Stimulated activated CD4-positive, alpha-beta T cell treated with anti-CD3 and anti-CD28 coated beads, Interleukin-15, amount 100 ng/mL, for 48 hours (primary cell): ENCODE measurements around the gene C4orf50.

Experiments
- DNase-seq, 2 donors: peaks; one replicate each; pipeline ENCODE4 v3.0.0-alpha.2; 2020; ENCODE audit warnings: low read depth in 2 of 2

The C4orf50 gene

DNA sequence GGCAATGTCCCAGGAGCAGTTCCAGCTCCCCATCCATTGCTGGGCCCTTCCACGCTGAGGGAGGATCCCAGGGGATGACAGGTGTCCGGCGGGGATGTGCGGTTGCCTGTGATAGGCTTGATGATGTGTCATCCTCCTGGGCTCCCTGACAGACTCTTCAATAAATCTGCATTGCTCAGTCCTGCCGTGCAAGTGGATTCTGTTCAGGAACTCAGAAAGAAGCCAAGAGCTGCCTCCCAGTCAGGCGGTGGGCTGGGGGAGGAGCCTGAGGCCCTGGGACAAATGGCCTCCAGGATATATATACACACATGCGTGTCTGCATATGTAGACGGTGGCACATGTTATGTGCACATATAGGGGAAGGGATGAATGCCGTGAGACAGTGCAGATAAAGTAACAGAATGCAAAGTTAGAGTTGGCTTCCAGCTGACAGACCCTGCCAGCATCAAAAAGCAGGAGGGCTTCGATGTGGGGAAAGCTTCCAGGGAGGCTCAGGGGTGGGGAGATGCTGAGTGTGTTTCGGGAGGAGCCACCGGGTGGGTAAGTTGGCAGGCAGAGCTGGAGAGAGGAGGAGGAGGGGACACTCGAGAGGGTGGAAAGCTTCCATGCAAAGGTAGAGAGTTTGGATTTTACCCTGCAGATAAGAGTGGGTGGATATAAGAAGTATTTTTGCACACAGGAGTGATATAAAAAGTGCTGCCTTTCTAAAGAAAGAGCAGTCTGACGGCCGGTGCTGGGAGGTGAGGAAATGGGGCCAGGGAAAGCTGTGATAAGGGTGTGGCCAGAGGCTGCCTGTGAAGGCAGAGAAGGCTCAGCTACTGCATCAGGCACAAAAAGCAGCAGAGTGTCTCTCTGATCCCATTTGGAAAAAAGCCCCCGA is 96.9 kb downstream of the C4orf50 start:
- no peak for DNase-seq

DNA sequence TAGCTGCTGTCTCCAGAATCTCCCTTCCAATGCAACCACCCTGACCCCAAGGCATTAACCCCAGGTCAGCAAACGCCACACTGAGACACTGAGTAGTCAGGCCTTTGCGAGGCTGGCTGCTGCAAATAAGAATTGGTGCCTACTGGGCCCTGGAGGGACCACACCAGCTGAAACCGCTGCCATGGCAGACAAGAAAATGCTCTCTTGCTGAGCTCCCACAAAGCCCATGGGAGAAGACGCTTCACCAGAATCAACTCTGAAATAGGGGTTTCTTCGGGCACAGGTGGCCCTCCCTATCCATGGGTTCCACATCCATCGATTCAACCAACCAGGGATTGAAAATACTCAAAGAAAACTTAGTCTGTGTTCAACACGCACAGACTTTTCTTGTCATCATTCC is 98.7 kb downstream of the C4orf50 start:
- DNase-seq = no peak

DNA sequence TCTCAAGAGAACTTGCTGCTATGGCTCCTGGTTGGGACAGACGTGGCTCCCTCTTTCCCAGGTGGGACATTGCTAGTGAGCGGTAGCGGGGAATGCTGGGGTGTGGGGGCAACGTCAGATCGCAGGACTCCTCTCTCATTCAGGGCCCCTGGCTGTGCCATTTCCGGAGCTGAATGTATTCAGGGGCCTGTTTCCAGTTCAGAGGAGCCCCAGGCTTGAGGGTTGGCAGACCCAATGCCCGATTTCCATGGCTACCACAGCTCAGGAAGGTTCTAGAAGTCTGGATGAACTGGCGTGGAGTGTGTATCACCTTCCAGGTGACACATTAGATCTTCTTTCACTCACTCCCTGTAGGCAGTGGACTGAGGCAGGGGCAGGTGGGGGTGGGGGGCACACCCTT is 99.2 kb downstream of the C4orf50 start:
- DNase-seq = no peak

- no peak for DNase-seq
Observed at GRCh38 chr4:5918331-5918985, 99.8 kb downstream of the C4orf50 start.

GRCh38 chr4:5917672-5918071 is 100.6 kb downstream of the C4orf50 start:
- no peak for DNase-seq

GRCh38 chr4:5916229-5916628 is 102.0 kb downstream of the C4orf50 start:
- DNase-seq = no peak

DNA sequence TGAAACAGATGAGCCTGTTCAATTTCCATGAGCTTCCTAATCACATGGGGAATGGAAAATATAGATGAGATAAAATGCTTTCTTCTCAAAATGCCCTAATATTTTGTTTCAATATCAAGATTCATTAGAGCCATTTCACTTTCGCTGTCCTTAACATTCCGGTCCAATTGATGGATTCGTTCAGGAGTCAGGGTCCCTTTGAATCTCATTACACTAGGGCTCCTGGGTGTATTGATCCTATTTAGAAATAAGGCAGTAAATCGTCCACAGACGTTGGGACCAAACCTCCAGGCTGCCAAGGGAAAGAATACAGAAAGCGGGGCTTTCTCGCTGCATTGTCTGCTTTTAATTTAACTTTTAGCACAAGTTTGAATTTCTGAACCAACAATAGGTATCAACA is 104.8 kb downstream of the C4orf50 start:
- no peak for DNase-seq

- DNase-seq = no peak
Observed at GRCh38 chr4:5912614-5913019, 105.6 kb downstream of the C4orf50 start.

GRCh38 chr4:5908876-5909427 is 109.3 kb downstream of the C4orf50 start:
- DNase-seq = no peak

DNA sequence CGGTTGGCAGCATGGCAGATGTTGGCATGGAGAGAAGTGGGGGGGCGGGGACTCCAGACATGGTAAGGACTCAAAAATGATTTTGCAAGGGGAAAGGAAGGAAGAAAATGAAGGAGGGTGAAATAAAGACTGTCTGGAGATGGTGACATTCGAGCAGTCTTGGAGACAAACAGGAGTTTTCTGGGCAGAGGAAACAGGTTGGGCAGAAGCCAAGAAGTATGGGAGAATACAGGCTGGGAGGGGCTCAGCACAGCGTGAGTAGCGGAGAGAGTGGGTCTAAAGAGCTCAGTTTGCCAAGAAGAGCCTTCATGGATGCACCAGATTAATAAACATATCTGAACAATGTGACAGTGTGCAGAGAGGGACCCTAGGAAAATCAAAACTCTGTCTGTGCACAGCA is 112.0 kb downstream of the C4orf50 start:
- no peak for DNase-seq

DNA sequence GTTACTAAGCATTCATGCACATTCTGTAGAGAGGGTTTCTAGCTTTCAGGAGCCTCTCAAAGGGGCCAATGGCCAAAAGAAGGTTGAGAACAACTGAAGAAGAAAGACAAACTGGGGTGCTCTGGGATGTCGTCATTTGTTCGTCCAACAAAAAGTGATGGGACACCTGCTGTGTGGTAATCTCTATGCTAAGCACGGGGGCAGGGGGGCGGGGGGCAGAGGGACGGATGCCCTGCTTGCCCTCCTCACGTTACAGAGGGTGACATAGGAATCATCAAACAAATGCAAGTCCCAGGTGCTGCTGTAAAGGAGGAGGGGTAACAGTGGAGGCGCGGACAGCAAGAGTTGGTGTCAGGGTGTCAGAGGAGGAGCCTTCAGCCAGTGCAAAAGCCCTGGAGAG is 112.5 kb downstream of the C4orf50 start:
- no peak for DNase-seq

DNA sequence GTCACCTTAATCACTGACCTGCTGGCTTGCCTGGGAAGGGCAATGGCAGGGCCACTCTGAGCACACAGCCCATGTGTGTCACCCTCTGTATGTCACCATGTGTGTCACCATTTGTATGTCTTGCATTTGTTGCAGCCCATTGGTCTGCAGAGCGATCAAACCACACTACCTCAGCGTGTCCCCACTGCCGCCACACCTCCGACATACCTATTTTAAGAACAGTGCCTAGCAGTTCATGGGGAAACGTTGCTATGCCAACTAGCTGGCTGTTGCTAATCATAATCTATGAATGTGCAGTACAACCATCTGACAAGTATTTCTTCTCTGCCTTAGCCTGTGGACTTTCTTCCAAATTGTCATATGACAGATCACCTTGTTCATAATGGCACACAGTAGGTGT is 117.4 kb downstream of the C4orf50 start:
- DNase-seq = no peak

- DNase-seq = no peak
Observed at GRCh38 chr4:5899881-5900280, 118.3 kb downstream of the C4orf50 start.

DNA sequence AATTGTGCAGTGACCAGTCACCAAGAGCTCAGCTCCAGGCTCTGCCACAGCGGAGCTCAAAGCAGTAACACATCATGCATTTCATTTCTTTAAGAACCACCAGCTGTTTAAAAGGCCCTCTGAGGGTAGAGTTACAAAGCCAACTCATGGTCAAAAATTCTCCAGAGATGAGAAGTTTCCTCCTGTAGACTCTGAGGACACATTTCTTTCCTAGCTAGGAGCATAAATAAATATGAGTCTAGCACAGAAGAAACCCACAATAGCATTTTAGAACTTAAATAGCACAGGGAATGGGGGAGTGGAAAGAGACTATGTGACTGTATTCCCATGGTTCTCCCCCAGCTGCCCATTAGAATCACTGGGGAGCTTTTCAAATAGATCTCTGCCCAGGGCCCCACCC is 118.8 kb downstream of the C4orf50 start:
- no peak for DNase-seq

- no peak for DNase-seq
Observed at GRCh38 chr4:5897674-5898073, 120.6 kb downstream of the C4orf50 start.

- DNase-seq = no peak
Observed at GRCh38 chr4:5895287-5895686, 122.9 kb downstream of the C4orf50 start.

DNA sequence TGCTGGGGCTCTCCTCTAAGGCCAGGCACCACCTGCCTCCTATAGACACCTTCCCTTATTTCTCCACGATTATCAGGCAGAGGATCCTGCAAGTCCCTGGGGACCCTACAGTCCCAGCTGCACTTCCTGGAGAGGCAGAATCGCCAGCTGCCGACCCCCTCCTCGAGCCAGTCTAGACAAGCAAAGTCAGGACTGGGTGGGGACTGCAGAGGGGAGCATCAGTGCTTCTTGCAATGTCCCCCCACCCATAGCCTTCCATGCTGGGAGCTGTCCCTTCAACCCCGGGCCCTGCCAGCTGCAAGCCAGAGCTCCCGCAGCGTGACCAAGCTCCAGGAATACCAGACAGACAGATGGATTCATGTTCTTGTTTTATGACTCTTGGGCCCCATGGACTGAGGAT is 124.0 kb downstream of the C4orf50 start:
- no peak for DNase-seq

DNA sequence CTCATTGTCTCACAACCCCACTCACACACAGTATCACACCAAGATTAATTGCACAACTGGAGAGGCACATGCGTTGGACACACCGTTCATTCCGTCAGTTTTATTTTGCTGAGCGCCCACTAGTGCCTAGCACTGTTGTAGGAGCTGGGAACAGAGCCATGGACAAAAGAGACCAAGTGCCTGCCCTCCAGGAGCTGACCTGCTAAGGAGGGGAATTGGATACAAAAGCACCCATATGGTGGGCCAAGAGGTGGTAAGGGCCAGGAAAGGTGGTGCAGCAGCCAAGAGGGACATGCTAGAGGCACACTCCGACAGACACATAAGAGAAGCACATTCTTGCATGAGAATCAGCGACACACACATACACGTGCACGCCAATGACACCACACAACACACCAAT is 124.6 kb downstream of the C4orf50 start:
- no peak for DNase-seq

DNA sequence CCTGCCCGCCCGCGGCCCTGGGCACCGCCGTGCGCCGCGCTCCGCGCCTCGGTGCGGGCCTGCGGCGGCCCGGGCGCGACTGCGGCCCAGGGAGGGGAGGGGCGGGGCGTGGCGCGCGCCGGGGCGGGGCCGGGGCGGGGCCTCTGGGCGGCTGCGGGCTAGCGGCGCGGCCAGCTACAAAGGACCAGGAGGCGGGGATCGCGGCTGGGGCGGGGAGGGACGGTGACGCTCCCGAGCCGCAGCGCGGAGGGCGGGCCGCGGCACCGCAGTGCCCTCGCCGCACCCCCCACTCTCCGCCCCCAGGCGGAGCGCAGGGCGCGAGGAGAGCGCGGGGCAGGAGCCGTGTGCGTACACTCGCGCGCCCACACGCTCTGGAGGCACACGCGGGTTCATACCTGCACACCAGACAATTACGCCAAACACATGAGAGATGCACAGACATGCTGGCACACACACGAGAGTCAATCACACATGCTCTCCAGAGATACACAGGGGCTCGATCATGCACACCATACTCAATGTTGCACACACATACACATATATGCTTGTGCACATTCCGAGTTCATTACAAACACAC is 125.1 kb downstream of the C4orf50 start, which contains the start of gene CRMP1:
TSS of gene CRMP1 (minus strand) at position 83 of the 577 bp plus-strand sequence. CDS start 117 bp downstream, outside the sequence.
- DNase-seq = no peak

- DNase-seq = no peak
Observed at GRCh38 chr4:5892323-5893003, 125.8 kb downstream of the C4orf50 start.

GRCh38 chr4:5891563-5892322 is 126.5 kb downstream of the C4orf50 start:
- no peak for DNase-seq
